Natural killer cell treated with Interleukin-12 subunit alpha and Interleukin-12 subunit beta and Interleukin-15 and Interleukin-18, amount 100 ng/mL, for 72 hours (primary cell): ENCODE measurements around the gene HTRA2. TPM values are rescaled to one million over a fixed set of nuclear protein-coding genes. Genes with fewer than 3 reads are reported as not detected.

Experiments used
- ATAC-seq, 2 donors: fragments of 150-1000 bp; cut with Tn5 transposase in 1 of 2; sonication (Bioruptor Pico), chemical (Tn5 transposase) in 1 of 2; 2 replicates each; pipeline ENCODE4 v1.10.0; 2021
- DNase-seq: peaks from one replicate; pipeline ENCODE4 v3.0.0; 2022; ENCODE audit warnings: low spot score
- H3K27ac Mint-ChIP-seq, 2 donors: 1 replicate in 1 of 2; 2 replicates in 1 of 2; pipeline ENCODE4 v1.8.0; 2022; ENCODE audit warnings: mixed read lengths in 2 of 2, mild to moderate bottlenecking in 1 of 2, moderate library complexity in 1 of 2
- H3K27me3 Mint-ChIP-seq, 2 donors: 1 replicate in 1 of 2; 2 replicates in 1 of 2; pipeline ENCODE4 v1.8.0; 2022; ENCODE audit warnings: mixed read lengths in 2 of 2
- H3K36me3 Mint-ChIP-seq: one replicate; pipeline ENCODE4 v1.8.0; 2022; ENCODE audit warnings: mixed read lengths
- H3K4me1 Mint-ChIP-seq, 2 donors: 1 replicate in 1 of 2; 2 replicates in 1 of 2; pipeline ENCODE4 v1.8.0; 2022; ENCODE audit warnings: low read depth in 2 of 2, mixed read lengths in 2 of 2, mild to moderate bottlenecking in 1 of 2
- H3K4me3 Mint-ChIP-seq: one replicate; pipeline ENCODE4 v1.8.0; 2022; ENCODE audit warnings: mixed read lengths
- H3K9me3 Mint-ChIP-seq: 2 replicates; pipeline ENCODE4 v1.8.0; 2022; ENCODE audit warnings: mixed read lengths
- total RNA-seq, 2 donors: library from RNA; stranded (reverse); gene quantifications; one replicate each; pipeline ENCODE4 v1.2.3, GENCODE V29; 2022

The HTRA2 gene
- total RNA-seq, 2 donors from 2014 or later = 93.1 to 100 TPM

DNA sequence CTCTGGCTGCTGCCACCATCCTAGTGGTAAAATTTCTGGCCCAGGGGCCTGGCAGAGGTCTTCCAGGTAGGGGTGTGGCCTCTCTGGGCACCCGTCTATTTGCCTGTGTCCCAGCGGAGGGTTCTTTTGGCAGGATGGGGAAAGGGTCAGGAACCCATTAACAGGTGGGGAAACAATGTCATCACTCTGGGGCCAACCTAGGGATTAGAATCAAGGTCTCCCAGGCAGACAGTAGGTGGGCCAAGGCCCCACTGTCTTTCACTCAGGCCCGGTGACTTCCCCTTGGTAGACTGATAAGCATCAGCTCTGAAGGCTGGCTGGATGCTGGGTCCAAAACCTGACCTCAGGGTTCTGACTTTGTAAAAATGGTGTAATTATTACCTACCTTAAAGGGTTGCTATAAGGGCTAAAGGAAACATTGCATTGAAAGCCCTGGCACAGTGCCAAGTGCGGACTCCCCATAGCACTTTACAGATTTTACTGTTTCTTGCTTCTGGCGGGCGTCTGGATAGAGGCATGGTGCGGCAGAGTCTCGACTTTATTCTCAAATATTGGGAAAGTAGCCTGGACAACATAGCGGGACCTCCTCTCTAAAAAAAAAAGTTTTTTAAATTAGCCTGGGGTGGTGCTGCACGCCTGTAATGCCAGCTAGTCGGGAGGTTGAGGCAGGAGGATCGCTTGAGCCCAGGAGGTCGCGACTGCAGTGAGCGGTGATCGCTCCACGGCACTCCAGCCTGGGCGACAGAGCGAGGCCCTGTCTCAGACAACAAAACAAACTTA lies 32.5 kb upstream of the HTRA2 start:
- Mint-ChIP-seq H3K27ac (peak overlapping the region; percentile 83 to 85), H3K36me3 (peaks cover 7% of the 10 kb centered on the region), H3K9me3 (no peaks in the 10 kb centered on the region), H3K27me3 (no peaks in the 10 kb centered on the region), H3K4me1 (peaks cover 23 to 28% of the 10 kb centered on the region in 2 donors), H3K4me3 (peak overlapping the region; percentile 90)
- ATAC-seq (no peak), DNase-seq (peak; percentile 42)

DNA sequence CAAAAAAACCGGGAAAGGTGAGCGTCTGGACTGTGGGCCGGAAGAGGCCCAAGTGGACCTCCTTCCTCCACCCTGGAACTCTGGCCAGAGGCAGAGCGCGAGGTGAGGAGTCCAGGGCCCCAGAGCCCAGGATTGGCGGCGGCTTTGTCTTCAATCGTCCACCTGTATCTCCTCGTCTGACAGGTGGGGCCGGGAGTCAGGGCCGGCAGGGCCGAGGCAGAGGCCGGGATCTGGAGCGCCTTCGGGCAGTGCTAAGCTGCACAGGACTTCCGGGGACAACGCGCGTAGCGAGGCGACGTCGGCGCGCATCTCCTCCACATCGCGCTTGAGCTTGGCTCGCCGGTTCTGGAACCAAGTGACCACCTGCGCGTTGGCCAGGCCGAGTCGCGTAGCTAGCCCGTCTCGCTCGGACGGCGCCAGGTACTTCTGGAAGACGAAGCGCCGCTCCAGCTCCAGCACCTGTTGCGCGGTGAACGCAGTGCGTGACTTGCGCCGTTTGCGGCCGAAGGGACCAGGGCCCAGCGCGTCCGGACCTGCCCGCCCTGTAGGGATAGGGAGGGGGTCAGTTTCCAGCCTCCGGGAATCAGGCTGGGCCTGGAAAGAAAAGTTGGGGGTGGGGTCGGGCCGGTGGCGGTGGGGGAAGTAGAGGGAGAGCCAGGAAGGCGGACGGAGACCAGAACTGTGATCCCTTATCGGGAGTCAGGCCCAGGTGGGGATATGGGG lies 31.8 kb upstream of the HTRA2 start:
- Mint-ChIP-seq H3K27ac (peak overlapping the region; percentile 83 to 85), H3K9me3 (no peaks in the 10 kb centered on the region), H3K27me3 (no peaks in the 10 kb centered on the region), H3K4me1 (peaks cover 24 to 32% of the 10 kb centered on the region in 2 donors), H3K4me3 (peak overlapping the region; percentile 90), H3K36me3 (peaks cover 7% of the 10 kb centered on the region)
- peak; percentile 65 for DNase-seq
- peak; percentile 66 to 68 for ATAC-seq

- peaks cover 5% of the 10 kb centered on the region for H3K36me3 Mint-ChIP-seq
- DNase-seq = peak; percentile 61
- H3K4me3 Mint-ChIP-seq = peak overlapping the region; percentile 90
- H3K4me1 Mint-ChIP-seq = peaks cover 24 to 32% of the 10 kb centered on the region in 2 donors
- H3K9me3 Mint-ChIP-seq = no peaks in the 10 kb centered on the region
- H3K27me3 Mint-ChIP-seq = no peaks in the 10 kb centered on the region
- ATAC-seq = peak; percentile 76
- peak overlapping the region; percentile 83 to 85 for H3K27ac Mint-ChIP-seq
Observed at GRCh38 chr2:74498500-74499266, 31.1 kb upstream of the HTRA2 start.

DNA sequence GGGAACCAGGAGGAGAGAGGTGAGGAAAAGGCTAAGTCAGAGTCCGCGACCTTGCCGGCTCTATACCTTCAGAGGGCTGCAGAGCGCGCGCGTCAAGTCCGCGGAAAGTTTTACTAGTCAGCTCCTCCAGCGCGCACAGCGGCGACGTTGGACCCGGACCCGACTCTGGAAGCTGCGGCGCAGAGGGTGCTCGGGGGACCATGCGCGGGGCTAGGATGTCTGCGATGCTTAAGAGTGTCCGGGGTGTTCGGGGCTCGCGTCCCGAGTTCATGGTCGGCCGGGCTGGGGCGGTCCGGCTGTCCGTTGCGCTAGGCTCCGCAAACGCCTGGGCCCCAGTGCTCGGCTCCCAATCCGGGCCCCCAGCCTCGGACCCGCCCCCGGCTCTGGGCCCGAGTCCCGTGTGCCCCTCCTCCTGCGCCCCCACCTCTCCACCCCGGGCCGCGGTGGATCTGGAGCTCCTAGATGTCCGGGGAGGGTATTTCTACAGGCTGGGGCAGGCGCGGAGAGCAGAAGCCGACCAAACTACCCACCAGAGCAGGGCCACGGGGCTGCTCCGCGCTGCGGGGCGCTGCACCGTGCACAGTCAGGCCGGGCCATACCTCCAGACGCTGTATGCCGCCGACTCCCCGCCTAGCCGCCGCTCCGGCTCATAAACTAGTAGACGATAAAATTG lies 30.3 kb upstream of the HTRA2 start, which contains the start of gene LBX2:
Gene LBX2, minus strand, starts transcription at position 337 of the 673 bp plus-strand sequence. Its CDS starts 66 bp downstream, at position 271.
- Mint-ChIP-seq H3K9me3 (no peaks in the 10 kb centered on the region), H3K4me3 (peak within 1 kb of the TSS; percentile 90), H3K4me1 (peaks cover 31 to 37% of the 10 kb centered on the region in 2 donors), H3K27ac (peak within 1 kb of the TSS; percentile 83 to 85), H3K27me3 (no peaks in the 10 kb centered on the region), H3K36me3 (peaks cover under 1% of the 10 kb centered on the region)
- ATAC-seq (no peak), DNase-seq (peak; percentile 55)

DNA sequence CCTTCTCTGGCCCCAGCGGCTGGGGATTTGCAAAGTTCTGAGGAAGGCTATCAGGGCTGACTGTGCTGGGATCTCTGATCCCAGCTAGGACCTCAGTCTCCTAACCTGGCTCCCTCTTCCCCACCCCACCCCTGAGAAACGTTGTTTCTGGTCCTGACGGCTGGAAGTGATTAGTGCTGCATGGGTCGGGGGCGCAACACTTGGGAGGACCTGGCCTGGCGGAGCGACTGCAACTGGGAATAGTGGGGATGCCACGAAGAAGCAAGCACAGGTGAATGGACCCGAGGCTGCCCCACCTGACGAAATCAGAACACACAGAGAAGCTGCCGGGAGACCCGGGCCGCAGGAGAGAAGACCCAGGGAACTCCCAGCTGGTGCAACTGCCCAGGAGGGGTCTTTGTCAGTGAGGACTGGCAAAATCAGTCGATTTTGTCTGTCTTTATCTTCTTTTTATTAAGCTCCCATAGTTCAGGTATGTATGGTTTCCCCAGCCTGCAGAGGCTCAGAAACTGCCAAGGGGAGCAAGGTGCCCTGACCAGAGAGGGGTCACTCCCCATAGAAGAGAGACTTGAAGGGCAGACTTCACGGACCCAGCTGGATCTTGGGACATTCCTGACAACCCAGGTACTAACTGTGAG lies 29.7 kb upstream of the HTRA2 start:
- no peak overlapping the region for H3K27ac Mint-ChIP-seq
- peaks cover 38 to 44% of the 10 kb centered on the region in 2 donors for H3K4me1 Mint-ChIP-seq
- peak overlapping the region; percentile 17 for H3K4me3 Mint-ChIP-seq
- no peaks in the 10 kb centered on the region for H3K27me3 Mint-ChIP-seq
- H3K36me3 Mint-ChIP-seq = peaks cover 7% of the 10 kb centered on the region
- ATAC-seq (no peak), DNase-seq (peak; percentile 58)
- H3K9me3 Mint-ChIP-seq = no peaks in the 10 kb centered on the region

DNA sequence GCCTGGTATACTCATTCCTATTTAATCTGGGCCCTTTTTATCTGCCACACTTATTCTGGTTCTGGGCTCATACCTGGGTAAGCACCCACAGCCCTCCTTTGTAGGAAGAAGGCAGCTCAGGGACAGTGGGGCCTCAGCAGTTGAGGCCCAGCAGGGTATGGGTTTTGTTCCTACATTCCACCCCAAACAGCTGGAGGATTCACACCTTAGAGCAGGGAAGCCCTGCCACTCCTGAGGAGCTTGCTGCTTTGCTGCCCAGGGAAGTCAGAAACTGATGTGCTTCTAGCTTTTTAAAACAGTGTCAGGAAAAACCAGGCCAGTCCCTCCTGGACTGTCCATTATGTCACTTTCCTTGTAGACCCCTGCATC lies 29.2 kb upstream of the HTRA2 start:
- DNase-seq = peak; percentile 40
- Mint-ChIP-seq H3K4me3 (peak overlapping the region; percentile 17), H3K36me3 (peaks cover 8% of the 10 kb centered on the region), H3K4me1 (peaks cover 42 to 47% of the 10 kb centered on the region in 2 donors), H3K27me3 (no peaks in the 10 kb centered on the region), H3K27ac (no peak overlapping the region), H3K9me3 (no peaks in the 10 kb centered on the region)
- no peak for ATAC-seq

DNA sequence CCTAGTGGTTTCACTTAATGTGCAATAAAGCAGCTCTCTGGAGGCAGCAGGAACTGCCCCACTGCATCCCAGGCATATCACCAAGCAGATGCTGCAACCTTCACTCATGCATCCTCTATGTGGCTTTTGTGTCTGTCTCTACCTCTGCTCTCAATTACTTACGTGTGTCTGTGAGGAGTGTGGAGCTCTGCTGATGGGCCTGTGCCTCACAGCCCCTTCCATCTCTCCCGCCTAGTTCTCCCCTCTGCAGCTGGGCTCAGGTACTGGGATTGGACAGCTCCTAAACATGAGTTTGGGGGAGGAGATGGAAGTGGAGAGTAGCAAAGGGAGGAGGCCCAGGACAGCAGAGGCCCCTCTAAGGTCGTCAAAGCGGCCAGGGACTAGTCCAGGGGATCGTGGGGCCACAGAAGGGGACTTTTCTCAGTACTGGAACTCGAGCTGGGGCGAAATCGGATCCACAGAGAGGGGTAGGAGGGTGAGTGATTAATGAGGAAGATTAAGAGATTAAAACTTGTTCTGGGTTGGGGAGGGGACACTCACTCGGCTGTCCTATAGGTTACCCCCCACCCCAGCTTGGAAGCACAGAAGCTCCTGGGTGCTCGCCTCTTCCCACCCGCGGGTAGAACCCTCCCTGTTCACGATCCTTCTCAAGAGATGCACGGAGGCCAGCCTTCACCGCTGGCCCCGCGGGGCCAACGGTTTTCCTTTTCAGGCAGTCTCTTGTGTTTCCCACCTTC lies 28.2 kb upstream of the HTRA2 start:
- Mint-ChIP-seq H3K9me3 (no peaks in the 10 kb centered on the region), H3K27me3 (no peaks in the 10 kb centered on the region), H3K4me3 (peak overlapping the region; percentile 79), H3K27ac (peak overlapping the region in 1 of 2 donors; percentile 93), H3K36me3 (peaks cover 9% of the 10 kb centered on the region), H3K4me1 (peaks cover 49 to 51% of the 10 kb centered on the region in 2 donors)
- ATAC-seq = no peak
- DNase-seq = peak; percentile 29

- H3K4me1 Mint-ChIP-seq = peaks cover 56 to 59% of the 10 kb centered on the region in 2 donors
- H3K27me3 Mint-ChIP-seq = no peaks in the 10 kb centered on the region
- H3K9me3 Mint-ChIP-seq = no peaks in the 10 kb centered on the region
- peaks cover 12% of the 10 kb centered on the region for H3K36me3 Mint-ChIP-seq
- peak overlapping the region; percentile 79 for H3K4me3 Mint-ChIP-seq
- DNase-seq (peak; percentile 34), ATAC-seq (no peak)
- H3K27ac Mint-ChIP-seq = peak overlapping the region; percentile 64 to 93
Observed at GRCh38 chr2:74502147-74502719, 27.5 kb upstream of the HTRA2 start.

DNA sequence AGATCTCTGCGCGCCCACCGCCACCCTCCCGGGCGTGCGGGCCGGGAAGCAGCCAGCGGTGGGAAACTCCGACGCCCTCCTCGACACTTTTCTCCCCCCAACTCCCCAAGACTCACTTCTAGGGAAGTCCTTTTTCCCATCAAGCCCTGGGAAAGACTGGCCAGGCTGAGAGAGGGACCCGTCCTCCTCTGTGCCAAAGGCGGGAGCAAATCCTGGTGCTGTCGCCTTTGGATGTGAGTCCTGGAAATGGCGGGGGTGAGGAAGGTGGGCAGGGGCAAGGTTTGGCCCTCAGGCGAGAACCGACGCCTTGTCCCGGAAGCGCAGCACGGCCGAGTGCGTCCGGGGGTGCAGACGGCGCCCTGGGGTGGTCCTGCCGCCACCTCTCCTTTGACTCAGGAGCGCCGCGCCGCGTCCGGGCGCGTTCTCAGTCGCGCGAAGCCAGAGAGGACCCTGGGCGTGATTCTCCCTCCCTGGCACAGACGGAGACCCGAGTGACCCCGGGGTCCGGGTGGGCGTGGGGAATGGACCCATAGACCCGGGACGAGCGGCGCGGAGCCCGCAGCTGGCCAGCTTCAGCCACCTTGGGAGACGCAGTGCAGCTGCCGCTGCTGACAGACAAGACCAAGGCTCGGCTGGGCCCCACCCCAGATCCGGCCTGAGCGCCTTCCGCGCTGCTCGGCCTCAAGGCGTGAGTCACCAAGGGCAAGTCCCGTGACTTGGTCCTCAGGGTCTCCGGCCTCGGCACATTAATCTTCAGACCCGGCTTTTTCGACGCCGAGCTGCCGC lies 26.8 kb upstream of the HTRA2 start:
- H3K27me3 Mint-ChIP-seq = no peaks in the 10 kb centered on the region
- H3K27ac Mint-ChIP-seq = peak overlapping the region; percentile 64 to 93
- peak overlapping the region; percentile 79 for H3K4me3 Mint-ChIP-seq
- H3K36me3 Mint-ChIP-seq = peaks cover 12% of the 10 kb centered on the region
- peak; percentile 70 to 74 for ATAC-seq
- no peaks in the 10 kb centered on the region for H3K9me3 Mint-ChIP-seq
- DNase-seq = peak; percentile 88
- H3K4me1 Mint-ChIP-seq = peaks cover 61 to 63% of the 10 kb centered on the region in 2 donors

GRCh38 chr2:74503506-74504475 lies 25.9 kb upstream of the HTRA2 start:
- Mint-ChIP-seq H3K9me3 (no peaks in the 10 kb centered on the region), H3K27me3 (no peaks in the 10 kb centered on the region), H3K36me3 (peaks cover 12% of the 10 kb centered on the region), H3K27ac (peak overlapping the region; percentile 64 to 93), H3K4me1 (peaks cover 62 to 63% of the 10 kb centered on the region in 2 donors), H3K4me3 (peak overlapping the region; percentile 79)
- DNase-seq = peak; percentile 48
- no peak for ATAC-seq
